ENCODE results near the gene XIRP2.

DNA sequence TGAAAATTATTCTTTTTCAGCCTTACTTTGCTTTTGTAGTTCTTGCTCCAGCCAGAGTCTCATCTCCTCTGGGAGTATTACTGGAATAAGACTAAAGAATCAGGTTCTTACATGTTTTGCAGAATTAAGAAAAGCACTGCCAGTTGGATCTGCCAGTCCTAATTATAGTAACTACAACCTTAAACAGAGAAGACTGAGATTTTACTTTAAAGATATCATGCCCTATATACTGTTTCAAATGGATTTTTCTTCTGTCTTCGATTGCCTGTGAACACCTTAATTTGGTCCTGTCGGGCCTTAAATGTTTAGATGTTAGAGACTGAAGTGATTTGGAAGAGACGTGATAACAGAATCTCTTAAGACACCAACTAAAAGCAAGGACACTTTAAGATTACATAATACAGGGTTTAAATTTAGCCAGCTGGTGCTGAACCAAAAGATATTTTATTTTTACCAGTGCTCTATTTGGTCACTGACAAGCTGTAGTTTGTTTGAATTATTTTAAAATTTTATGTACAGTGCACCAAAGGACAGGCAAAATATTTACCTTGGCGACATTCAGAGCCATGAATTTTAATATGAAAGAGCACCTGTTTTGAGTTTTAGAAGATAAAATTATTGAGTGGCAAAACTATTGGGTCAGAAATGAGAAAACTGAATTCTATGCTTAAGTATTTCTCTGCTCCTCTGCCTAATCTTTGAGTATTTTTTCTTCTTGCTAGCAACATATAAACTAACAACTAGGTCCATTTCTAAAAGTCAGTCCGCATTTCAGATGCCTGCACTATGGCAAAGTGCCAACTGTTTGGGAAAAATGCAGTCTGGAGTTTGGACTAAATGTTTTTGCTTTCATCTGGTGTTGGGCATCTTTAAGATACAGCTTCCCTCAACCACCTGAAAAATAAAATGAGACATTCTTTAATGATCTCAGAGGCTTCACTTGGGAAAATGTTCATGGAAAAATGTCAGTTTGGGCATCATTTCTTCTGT is 300.0 kb downstream of the XIRP2 start:
- TF ChIP-seq, protein P1, sequence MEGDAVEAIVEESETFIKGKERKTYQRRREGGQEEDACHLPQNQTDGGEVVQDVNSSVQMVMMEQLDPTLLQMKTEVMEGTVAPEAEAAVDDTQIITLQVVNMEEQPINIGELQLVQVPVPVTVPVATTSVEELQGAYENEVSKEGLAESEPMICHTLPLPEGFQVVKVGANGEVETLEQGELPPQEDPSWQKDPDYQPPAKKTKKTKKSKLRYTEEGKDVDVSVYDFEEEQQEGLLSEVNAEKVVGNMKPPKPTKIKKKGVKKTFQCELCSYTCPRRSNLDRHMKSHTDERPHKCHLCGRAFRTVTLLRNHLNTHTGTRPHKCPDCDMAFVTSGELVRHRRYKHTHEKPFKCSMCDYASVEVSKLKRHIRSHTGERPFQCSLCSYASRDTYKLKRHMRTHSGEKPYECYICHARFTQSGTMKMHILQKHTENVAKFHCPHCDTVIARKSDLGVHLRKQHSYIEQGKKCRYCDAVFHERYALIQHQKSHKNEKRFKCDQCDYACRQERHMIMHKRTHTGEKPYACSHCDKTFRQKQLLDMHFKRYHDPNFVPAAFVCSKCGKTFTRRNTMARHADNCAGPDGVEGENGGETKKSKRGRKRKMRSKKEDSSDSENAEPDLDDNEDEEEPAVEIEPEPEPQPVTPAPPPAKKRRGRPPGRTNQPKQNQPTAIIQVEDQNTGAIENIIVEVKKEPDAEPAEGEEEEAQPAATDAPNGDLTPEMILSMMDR (IDR thresholded peaks at IDR 0.05; ENCODE audit: low read depth, low read length), result no peak
- TF ChIP-seq EZH2phosphoT487 (IDR thresholded peaks at IDR 0.05; ENCODE audit: low read depth), result no peak
